H1 (cell line): ENCODE data around the gene TBCD.

ENCODE experiments used
- CBX5 ChIP-seq: fragments of 300-800, 300-1000 bp; sonication (generic); IDR thresholded peaks from 2 replicates; pipeline ENCODE4 v1.7.1; 2016; ENCODE audit warnings: antibody characterized with exemption, low read length, low read depth
- EP300 ChIP-seq, 2 experiments: IDR thresholded peaks; 1 replicate in 1 of 2; 2 replicates in 1 of 2; pipeline ENCODE4 v1.6.1; 2011 to 2012; ENCODE audit warnings: low read depth in 2 of 2, low read length in 2 of 2, mild to moderate bottlenecking in 2 of 2, borderline replicate concordance in 1 of 2, inconsistent platforms in 1 of 2, moderate library complexity in 1 of 2
- POLR2A ChIP-seq, 2 experiments: IDR thresholded peaks; 1 replicate in 1 of 2; 2 replicates in 1 of 2; pipeline ENCODE4 v1.6.1; 2011; ENCODE audit warnings: low read depth in 2 of 2, low read length in 2 of 2, mild to moderate bottlenecking in 2 of 2; ENCODE audit errors: control extremely low read depth in 1 of 2
- POLR2AphosphoS5 ChIP-seq: IDR thresholded peaks from 2 replicates; pipeline ENCODE4 v1.6.1; 2011; ENCODE audit warnings: low read depth, low read length
- RAD21 ChIP-seq, 2 experiments: IDR thresholded peaks in 1 of 2; conservative IDR thresholded peaks in 1 of 2; 2 replicates each; pipeline ENCODE4 v1.6.1; 2011; ENCODE audit warnings: low read depth in 2 of 2, low read length in 2 of 2, improper control_type of control experiment in 1 of 2, inconsistent platforms in 1 of 2, mild to moderate bottlenecking in 1 of 2, moderate library complexity in 1 of 2
- RFX5 ChIP-seq: IDR thresholded peaks from 2 replicates; pipeline ENCODE4 v1.6.1; 2011; ENCODE audit warnings: low read depth, low read length, improper control_type of control experiment, borderline replicate concordance
- YY1 ChIP-seq: IDR thresholded peaks from 2 replicates; pipeline ENCODE4 v1.6.1; 2011; ENCODE audit warnings: low read depth, mild to moderate bottlenecking, low read length
- ZNF274 ChIP-seq: IDR thresholded peaks from 2 replicates; pipeline ENCODE4 v1.7.0; 2012; ENCODE audit warnings: low read length, borderline replicate concordance; ENCODE audit errors: extremely low read depth
- TF ChIP-seq, protein P1 (sequence below), 3 experiments: IDR thresholded peaks; 1 replicate in 2 of 3; 2 replicates in 1 of 3; pipeline versions ENCODE4 v1.5.1 to v1.6.1; 2011; ENCODE audit warnings: low read length in 3 of 3, mild to moderate bottlenecking in 3 of 3, inconsistent platforms in 2 of 3, low read depth in 1 of 3, moderate library complexity in 1 of 3; ENCODE audit not compliant: insufficient read depth in 1 of 3; ENCODE audit errors: control extremely low read depth in 1 of 3

DNA sequence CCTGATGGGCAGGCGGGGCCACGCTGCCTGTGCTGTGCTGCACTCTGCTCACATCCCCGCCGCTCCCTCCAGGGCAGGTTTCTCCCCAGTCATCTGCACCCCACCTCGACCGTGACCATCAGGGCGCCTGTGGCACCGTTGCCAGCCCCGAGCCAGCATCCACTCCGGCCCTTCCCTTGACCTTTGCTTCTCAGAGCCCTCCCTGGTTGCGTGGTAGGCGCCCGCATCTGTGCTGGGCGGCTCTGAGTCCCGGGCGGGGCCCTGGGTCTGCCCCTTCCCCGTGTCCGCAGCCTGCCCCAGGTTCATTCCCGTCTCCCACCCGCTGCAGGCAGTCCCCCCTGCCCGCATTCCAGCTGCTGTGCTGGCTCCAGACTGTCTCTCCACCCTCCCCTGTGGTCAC lies 54.8 kb downstream of the TBCD start:
- no peak for TF ChIP-seq RAD21 (IDR thresholded peaks at IDR 0.05 in 1 of 2, conservative IDR thresholded peaks at IDR 0.05 in 1 of 2; ENCODE audit: low read depth in 2 of 2, low read length in 2 of 2)
- no peak for TF ChIP-seq POLR2AphosphoS5
- no peak for TF ChIP-seq RFX5
- no peak for TF ChIP-seq EP300 (IDR thresholded peaks at IDR 0.05; ENCODE audit: borderline replicate concordance in 1 of 2, low read depth in 2 of 2, low read length in 2 of 2)
- TF ChIP-seq YY1: no peak
- TF ChIP-seq, protein P1, sequence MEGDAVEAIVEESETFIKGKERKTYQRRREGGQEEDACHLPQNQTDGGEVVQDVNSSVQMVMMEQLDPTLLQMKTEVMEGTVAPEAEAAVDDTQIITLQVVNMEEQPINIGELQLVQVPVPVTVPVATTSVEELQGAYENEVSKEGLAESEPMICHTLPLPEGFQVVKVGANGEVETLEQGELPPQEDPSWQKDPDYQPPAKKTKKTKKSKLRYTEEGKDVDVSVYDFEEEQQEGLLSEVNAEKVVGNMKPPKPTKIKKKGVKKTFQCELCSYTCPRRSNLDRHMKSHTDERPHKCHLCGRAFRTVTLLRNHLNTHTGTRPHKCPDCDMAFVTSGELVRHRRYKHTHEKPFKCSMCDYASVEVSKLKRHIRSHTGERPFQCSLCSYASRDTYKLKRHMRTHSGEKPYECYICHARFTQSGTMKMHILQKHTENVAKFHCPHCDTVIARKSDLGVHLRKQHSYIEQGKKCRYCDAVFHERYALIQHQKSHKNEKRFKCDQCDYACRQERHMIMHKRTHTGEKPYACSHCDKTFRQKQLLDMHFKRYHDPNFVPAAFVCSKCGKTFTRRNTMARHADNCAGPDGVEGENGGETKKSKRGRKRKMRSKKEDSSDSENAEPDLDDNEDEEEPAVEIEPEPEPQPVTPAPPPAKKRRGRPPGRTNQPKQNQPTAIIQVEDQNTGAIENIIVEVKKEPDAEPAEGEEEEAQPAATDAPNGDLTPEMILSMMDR (IDR thresholded peaks at IDR 0.05; ENCODE audit: control extremely low read depth in 1 of 3, insufficient read depth in 1 of 3, low read depth in 1 of 3, low read length in 3 of 3): no peak
- TF ChIP-seq POLR2A (IDR thresholded peaks at IDR 0.05; ENCODE audit: control extremely low read depth in 1 of 2, low read depth in 2 of 2, low read length in 2 of 2): no peak
- no peak for TF ChIP-seq ZNF274
- no peak for TF ChIP-seq CBX5
